Lower leg skin (tissue), 4 donors: ENCODE data around the gene MYO18B. TPM values are rescaled to one million over a fixed set of nuclear protein-coding genes. Genes with fewer than 3 reads are reported as not detected.
A peak's percentile ranks its signal among the peaks of the same experiment; 100 is the strongest.

Source experiments
- DNase-seq, 2 donors: peaks; one replicate each; pipeline ENCODE4 v3.0.0-alpha.2; 2019; ENCODE audit warnings: low spot score in 2 of 2
- H3K4me3 ChIP-seq: fragments of 200-600 bp; sonication (generic); 2 replicates; pipeline ENCODE4 v1.5.1; 2017; ENCODE audit warnings: mild to moderate bottlenecking, low read depth; ENCODE audit not compliant: poor library complexity, severe bottlenecking
- CTCF ChIP-seq, 3 donors: fragments of 450-650 bp; IDR thresholded peaks; one replicate each; pipeline ENCODE4 v1.5.1; 2016; ENCODE audit warnings: antibody characterized with exemption in 3 of 3, mild to moderate bottlenecking in 3 of 3, moderate library complexity in 2 of 3
- POLR2A ChIP-seq, 2 donors: fragments of 450-650 bp; IDR thresholded peaks; one replicate each; pipeline ENCODE4 v1.6.1; 2016 to 2017; ENCODE audit warnings: antibody characterized with exemption in 2 of 2, mild to moderate bottlenecking in 1 of 2, moderate library complexity in 1 of 2
- WGBS, 2 donors: methylation state at CpG; one replicate each; pipeline ENCODE4 v1.1.5; 2018; 5-methylcytosine and 5-hydroxymethylcytosine counted together
- intact Hi-C: fragments of 100-400 bp; cut with DNase I; formaldehyde crosslinking; loops from one replicate; pipeline ENCODE4 v1.15.0; 2023; ENCODE audit warnings: low total_unique reads
- total RNA-seq, 4 donors: library from RNA; depleted of rRNA; stranded (reverse); fragments of >200 nt; gene quantifications; one replicate each; pipeline ENCODE4 v1.1.0, GENCODE V29; 2016

Gene MYO18B
- total RNA-seq, 4 donors from 2014 or later, result 1.5 to 3.4 TPM; not detected in 2

- intact Hi-C loops, result no loop called here
- TF ChIP-seq POLR2A (IDR thresholded peaks at IDR 0.05) (no peak), CTCF (IDR thresholded peaks at IDR 0.05) (no peak)
These were observed 153.7 kb downstream of the MYO18B start for GRCh38 chr22:25895678-25896077.

GRCh38 chr22:25896098-25896497, 154.1 kb downstream of the MYO18B start:
- TF ChIP-seq CTCF (IDR thresholded peaks at IDR 0.05) (no peak), POLR2A (IDR thresholded peaks at IDR 0.05) (no peak)
- no peak overlapping the region for H3K4me3 ChIP-seq
- intact Hi-C loops, result no loop called here
- peak in 1 of 2 donors; percentile 12 for DNase-seq
- WGBS, 2 donors, result 73 to 74% methylated on average over 4 of the region's 4 CpGs

More at GRCh38 chr22:25895678-25896077, 153.7 kb downstream of the MYO18B start:
- H3K4me3 ChIP-seq, result no peak overlapping the region
- DNase-seq, result peak in 1 of 2 donors; percentile 0
- WGBS, 2 donors, result 47 to 52% methylated on average over 3 of the region's 3 CpGs

GRCh38 chr22:25896592-25896991, 154.6 kb downstream of the MYO18B start:
- 71 to 77% methylated on average over 2 of the region's 2 CpGs for WGBS, 2 donors
- DNase-seq, result peak in 1 of 2 donors; percentile 4
- TF ChIP-seq POLR2A (IDR thresholded peaks at IDR 0.05) (no peak), CTCF (IDR thresholded peaks at IDR 0.05) (no peak)
- no peak overlapping the region for H3K4me3 ChIP-seq
- intact Hi-C loops, result no loop called here

- DNase-seq, result peak in 1 of 2 donors; percentile 39
These were observed 156.8 kb downstream of the MYO18B start for GRCh38 chr22:25898707-25899365.

GRCh38 chr22:25899566-25899965, 157.6 kb downstream of the MYO18B start:
- TF ChIP-seq POLR2A (IDR thresholded peaks at IDR 0.05) (no peak), CTCF (IDR thresholded peaks at IDR 0.05) (no peak)
- DNase-seq, result peak in 1 of 2 donors; percentile 70
- no peak overlapping the region for H3K4me3 ChIP-seq
- WGBS, 2 donors, result 84 to 85% methylated on average over 1 of the region's 1 CpG
- intact Hi-C loops, result no loop called here

More at GRCh38 chr22:25898707-25899365, 156.8 kb downstream of the MYO18B start:
- no peak for TF ChIP-seq POLR2A (IDR thresholded peaks at IDR 0.05)
- no peak for TF ChIP-seq CTCF (IDR thresholded peaks at IDR 0.05)
- 66 to 67% methylated on average over 11 of the region's 11 CpGs for WGBS, 2 donors
- H3K4me3 ChIP-seq, result no peak overlapping the region
- intact Hi-C loops, result no loop called here

GRCh38 chr22:25900390-25900789, 158.4 kb downstream of the MYO18B start:
- peak in 1 of 2 donors; percentile 7 for DNase-seq
- WGBS, 2 donors, result 91 to 92% methylated on average over 3 of the region's 3 CpGs
- TF ChIP-seq CTCF (IDR thresholded peaks at IDR 0.05) (no peak), POLR2A (IDR thresholded peaks at IDR 0.05) (no peak)
- H3K4me3 ChIP-seq, result no peak overlapping the region
- intact Hi-C loops, result no loop called here
